SK-N-SH (cell line): ENCODE measurements around the gene EHD3. TPM values are rescaled to one million over a fixed set of nuclear protein-coding genes. Genes with fewer than 3 reads are reported as not detected.

Experiments used
- CTCF ChIA-PET: fragments of 300-600, 350-600 bp; formaldehyde crosslinking; extraction: SDS; loops from one replicate; lab custom pipeline; 2021; lab: Yijun Ruan, JAX
- POLR2A ChIA-PET: fragments of 350-600 bp; sonication (Branson Sonifier 250); formaldehyde crosslinking; extraction: SDS; loops from one replicate; lab custom pipeline; 2020; ENCODE audit warnings: antibody characterized with exemption, inconsistent platforms; lab: Yijun Ruan, JAX
- DNase-seq: peaks from one replicate; pipeline ENCODE4 v3.0.0; 2012
- H2AFZ ChIP-seq: fragments of 200-600 bp; sonication (generic); 2 replicates; pipeline ENCODE4 v1.8.1; 2016; ENCODE audit warnings: antibody characterized with exemption, mild to moderate bottlenecking, low read depth
- H3F3A ChIP-seq: fragments of 200-600 bp; sonication (generic); replicated peaks from 2 replicates; pipeline ENCODE3; 2016; ENCODE audit warnings: antibody characterized with exemption, mild to moderate bottlenecking; ENCODE audit not compliant: insufficient read depth
- H3K27ac ChIP-seq, 2 experiments: fragments of 200-500 bp in 1 of 2; fragments of 200-600 bp in 1 of 2; sonication (Bioruptor generic) in 1 of 2; sonication (generic), shearing (Covaris generic) in 1 of 2; 2 replicates each; pipeline versions ENCODE4 v1.5.1 to v1.6.1; 2014 to 2016; ENCODE audit warnings: low read depth in 2 of 2, inconsistent platforms in 1 of 2, low read length in 1 of 2, mild to moderate bottlenecking in 1 of 2, mixed read lengths in 1 of 2
- H3K27me3 ChIP-seq: fragments of 200-600 bp; sonication (generic), shearing (Covaris generic); 2 replicates; pipeline ENCODE4 v1.6.1; 2016; ENCODE audit warnings: mixed run types; ENCODE audit not compliant: insufficient read depth
- H3K36me3 ChIP-seq, 2 experiments: fragments of 200-500 bp in 1 of 2; fragments of 200-600 bp in 1 of 2; sonication (Bioruptor generic) in 1 of 2; sonication (generic) in 1 of 2; replicated peaks in 1 of 2; 2 replicates each; pipeline versions ENCODE3 to v1.5.1; 2014 to 2016; ENCODE audit warnings: low read length in 1 of 2, mild to moderate bottlenecking in 1 of 2; ENCODE audit not compliant: insufficient read depth in 2 of 2, control insufficient read depth in 1 of 2
- H3K4me1 ChIP-seq, 2 experiments: fragments of 200-500 bp in 1 of 2; fragments of 200-600 bp in 1 of 2; sonication (Bioruptor generic) in 1 of 2; sonication (generic), shearing (Covaris generic) in 1 of 2; 2 replicates each; pipeline versions ENCODE4 v1.5.1 to v1.6.1; 2014 to 2016; ENCODE audit warnings: low read depth in 1 of 2, low read length in 1 of 2, mixed run types in 1 of 2; ENCODE audit not compliant: insufficient read depth in 2 of 2, control insufficient read depth in 1 of 2
- H3K4me2 ChIP-seq: fragments of 200-600 bp; sonication (generic), shearing (Covaris generic); 2 replicates; pipeline ENCODE4 v1.6.1; 2017; ENCODE audit warnings: mixed run types
- H3K4me3 ChIP-seq, 2 experiments: fragments of 200-500 bp in 1 of 2; fragments of 200-600 bp in 1 of 2; sonication (Bioruptor generic) in 1 of 2; sonication (generic), shearing (Covaris generic) in 1 of 2; 2 replicates each; pipeline versions ENCODE4 v1.5.1 to v1.8.1; 2014 to 2016; ENCODE audit warnings: low read depth in 2 of 2, inconsistent platforms in 1 of 2, low read length in 1 of 2, mild to moderate bottlenecking in 1 of 2, mixed read lengths in 1 of 2, moderate library complexity in 1 of 2
- H3K79me2 ChIP-seq: fragments of 200-600 bp; sonication (generic); 2 replicates; pipeline ENCODE4 v1.8.1; 2017; ENCODE audit warnings: mild to moderate bottlenecking; ENCODE audit not compliant: insufficient read depth
- H3K9ac ChIP-seq: fragments of 200-600 bp; sonication (generic); 2 replicates; pipeline ENCODE4 v1.6.1; 2017; ENCODE audit warnings: mixed run types
- H3K9me2 ChIP-seq: fragments of 200-600 bp; sonication (generic); 2 replicates; pipeline ENCODE4 v1.6.1; 2017; ENCODE audit warnings: mixed run types
- H3K9me3 ChIP-seq: fragments of 200-600 bp; sonication (generic); 2 replicates; pipeline ENCODE4 v1.6.1; 2017; ENCODE audit warnings: mixed run types, mild to moderate bottlenecking, moderate library complexity
- H4K20me1 ChIP-seq: fragments of 200-600 bp; sonication (generic); 2 replicates; pipeline ENCODE4 v1.6.1; 2017; ENCODE audit warnings: mild to moderate bottlenecking, mixed run types; ENCODE audit not compliant: insufficient read depth
- CHD2 ChIP-seq: fragments of 150-350 bp; IDR thresholded peaks from 2 replicates; pipeline ENCODE4 v1.6.1; 2018; ENCODE audit warnings: low read length; ENCODE audit not compliant: partially characterized antibody
- EP300 ChIP-seq, 2 experiments: IDR thresholded peaks; 2 replicates each; pipeline versions ENCODE4 v1.4.0 to v1.6.1; 2012; ENCODE audit warnings: borderline replicate concordance in 1 of 2, low read depth in 1 of 2, low read length in 1 of 2
- EZH2phosphoT487 ChIP-seq: fragments of 200-600 bp; sonication (generic); IDR thresholded peaks from 2 replicates; pipeline ENCODE4 v1.6.1; 2017; ENCODE audit warnings: low read depth, mixed run types, mild to moderate bottlenecking, antibody characterized with exemption, moderate library complexity, borderline replicate concordance
- FOXM1 ChIP-seq: IDR thresholded peaks from 2 replicates; pipeline ENCODE4 v1.4.0; 2012; ENCODE audit warnings: low read depth, mild to moderate bottlenecking
- GABPA ChIP-seq: IDR thresholded peaks from 2 replicates; pipeline ENCODE4 v1.4.0; 2012; ENCODE audit warnings: low read depth, mild to moderate bottlenecking
- GATA2 ChIP-seq: sonication (generic); formaldehyde crosslinking; IDR thresholded peaks from 2 replicates; pipeline ENCODE4 v1.5.0; 2020; ENCODE audit warnings: mild to moderate bottlenecking, missing genetic modification reagents
- MEF2A ChIP-seq: IDR thresholded peaks from 2 replicates; pipeline ENCODE4 v1.4.0; 2012; ENCODE audit warnings: low read depth, borderline replicate concordance
- POLR2AphosphoS5 ChIP-seq: IDR thresholded peaks from 2 replicates; pipeline ENCODE4 v1.6.1; 2012; ENCODE audit warnings: low read depth, low read length
- RCOR1 ChIP-seq: fragments of 150-350 bp; IDR thresholded peaks from 2 replicates; pipeline ENCODE4 v1.6.1; 2017; ENCODE audit warnings: antibody characterized with exemption, low read length
- RFX5 ChIP-seq: IDR thresholded peaks from 2 replicates; pipeline ENCODE4 v1.6.1; 2012; ENCODE audit warnings: mild to moderate bottlenecking, improper control_type of control experiment, low read length
- RXRA ChIP-seq: IDR thresholded peaks from 2 replicates; pipeline ENCODE4 v1.4.0; 2012; ENCODE audit warnings: low read depth, mild to moderate bottlenecking, borderline replicate concordance
- TAF1 ChIP-seq: IDR thresholded peaks from 2 replicates; pipeline ENCODE4 v1.6.1; 2012; ENCODE audit warnings: low read depth, mild to moderate bottlenecking, low read length, moderate library complexity, borderline replicate concordance
- TCF12 ChIP-seq: IDR thresholded peaks from 2 replicates; pipeline ENCODE4 v1.4.0; 2012
- TEAD4 ChIP-seq: IDR thresholded peaks from 2 replicates; pipeline ENCODE4 v1.4.0; 2012; ENCODE audit warnings: mild to moderate bottlenecking, borderline replicate concordance; ENCODE audit not compliant: insufficient read depth
- YY1 ChIP-seq: IDR thresholded peaks from 2 replicates; pipeline ENCODE4 v1.4.0; 2012; ENCODE audit warnings: low read depth, mild to moderate bottlenecking
- WGBS: methylation state at CpG from one replicate; pipeline ENCODE4 v1.1.6; 2017; ENCODE audit warnings: low lambda C conversion rate; 5-methylcytosine and 5-hydroxymethylcytosine counted together
- polyA plus RNA-seq, 3 experiments: library from polyadenylated mRNA; depleted of rRNA; stranded (reverse); fragments of >200 nt; gene quantifications; 2 replicates each; pipeline ENCODE4 v1.2.3, GENCODE V29; 2012
- TF ChIP-seq, protein P1 (sequence below): fragments of 150-350 bp; IDR thresholded peaks from 2 replicates; pipeline ENCODE4 v1.6.1; 2016; ENCODE audit warnings: mild to moderate bottlenecking, low read depth, low read length
- TF ChIP-seq, protein P2 (sequence below): IDR thresholded peaks from 2 replicates; pipeline ENCODE4; 2012
- TF ChIP-seq, protein P3 (sequence below): IDR thresholded peaks from 2 replicates; pipeline ENCODE4 v1.4.0; 2012; ENCODE audit warnings: low read depth, borderline replicate concordance
- TF ChIP-seq, protein P4 (sequence below): IDR thresholded peaks from 2 replicates; pipeline ENCODE4 v1.4.0; 2012; ENCODE audit warnings: low read depth

EHD3 gene
- polyA plus RNA-seq, 1 of the 3 experiments (the other 2 are of a cell fraction) = 45.4 TPM

DNA sequence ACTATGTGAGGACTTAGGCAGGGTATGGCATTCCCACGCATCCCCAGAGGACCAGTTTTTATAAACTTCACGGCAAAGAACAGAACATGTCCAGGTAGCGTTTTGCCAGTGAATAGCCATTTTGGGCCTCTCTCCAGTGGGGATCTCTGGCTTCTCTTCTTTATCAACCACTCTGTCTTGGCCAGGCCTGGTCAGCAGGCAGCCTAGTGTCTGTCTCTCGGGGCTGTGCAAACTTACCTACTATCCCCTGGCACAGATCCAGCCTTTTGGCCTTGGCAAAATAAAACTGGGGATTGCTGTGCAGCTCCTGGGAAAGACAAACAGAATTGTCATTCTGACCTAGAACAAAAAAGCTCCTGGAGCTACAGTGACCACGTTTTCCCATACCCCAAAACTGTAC, 31.1 kb upstream of the EHD3 start:
- Histone ChIP-seq H2AFZ (no peak overlapping the region), H3K4me3 (no peak overlapping the region), H3K9me2 (no peaks in the 10 kb centered on the region), H3K4me2 (no peak overlapping the region), H3K4me1 (no peaks in the 10 kb centered on the region; a peak in 1 of 4 replicates), H3K36me3 (no peaks in the 10 kb centered on the region), H3F3A (no peaks in the 10 kb centered on the region), H3K9me3 (no peaks in the 10 kb centered on the region), H3K27ac (no peak overlapping the region), H3K79me2 (no peaks in the 10 kb centered on the region), H4K20me1 (no peaks in the 10 kb centered on the region), H3K9ac (no peak overlapping the region), H3K27me3 (0 out of 2 replicates have a peak, but pooled peaks cover 5% of the 10 kb centered on the region)
- CTCF ChIA-PET = interaction anchor here (1.7 to 2.2 kb wide), 3 partner anchors 9 to 32 kb away, joined by 5 to 8 read pairs (median 7); partner anchors contain the start of gene EHD3
- 48% methylated on average over 5 of the region's 5 CpGs for WGBS
- POLR2A ChIA-PET = no interaction called here
- DNase-seq = peak; percentile 23
- TF ChIP-seq TCF12 (no peak), CHD2 (no peak), RCOR1 (no peak), TEAD4 (no peak), YY1 (no peak), GABPA (no peak), EZH2phosphoT487 (no peak), RXRA (no peak), EP300 (IDR thresholded peaks at IDR 0.05; ENCODE audit: borderline replicate concordance in 1 of 2, low read depth in 1 of 2, low read length in 1 of 2) (no peak), RFX5 (no peak), TAF1 (no peak), MEF2A (no peak), FOXM1 (no peak), POLR2AphosphoS5 (no peak), GATA2 (CRISPR knock-in tag) (no peak)
- TF ChIP-seq, protein P1, sequence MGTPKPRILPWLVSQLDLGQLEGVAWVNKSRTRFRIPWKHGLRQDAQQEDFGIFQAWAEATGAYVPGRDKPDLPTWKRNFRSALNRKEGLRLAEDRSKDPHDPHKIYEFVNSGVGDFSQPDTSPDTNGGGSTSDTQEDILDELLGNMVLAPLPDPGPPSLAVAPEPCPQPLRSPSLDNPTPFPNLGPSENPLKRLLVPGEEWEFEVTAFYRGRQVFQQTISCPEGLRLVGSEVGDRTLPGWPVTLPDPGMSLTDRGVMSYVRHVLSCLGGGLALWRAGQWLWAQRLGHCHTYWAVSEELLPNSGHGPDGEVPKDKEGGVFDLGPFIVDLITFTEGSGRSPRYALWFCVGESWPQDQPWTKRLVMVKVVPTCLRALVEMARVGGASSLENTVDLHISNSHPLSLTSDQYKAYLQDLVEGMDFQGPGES = no peak
- TF ChIP-seq, protein P2, sequence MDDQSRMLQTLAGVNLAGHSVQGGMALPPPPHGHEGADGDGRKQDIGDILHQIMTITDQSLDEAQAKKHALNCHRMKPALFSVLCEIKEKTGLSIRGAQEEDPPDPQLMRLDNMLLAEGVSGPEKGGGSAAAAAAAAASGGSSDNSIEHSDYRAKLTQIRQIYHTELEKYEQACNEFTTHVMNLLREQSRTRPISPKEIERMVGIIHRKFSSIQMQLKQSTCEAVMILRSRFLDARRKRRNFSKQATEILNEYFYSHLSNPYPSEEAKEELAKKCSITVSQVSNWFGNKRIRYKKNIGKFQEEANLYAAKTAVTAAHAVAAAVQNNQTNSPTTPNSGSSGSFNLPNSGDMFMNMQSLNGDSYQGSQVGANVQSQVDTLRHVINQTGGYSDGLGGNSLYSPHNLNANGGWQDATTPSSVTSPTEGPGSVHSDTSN = no peak
- TF ChIP-seq, protein P3, sequence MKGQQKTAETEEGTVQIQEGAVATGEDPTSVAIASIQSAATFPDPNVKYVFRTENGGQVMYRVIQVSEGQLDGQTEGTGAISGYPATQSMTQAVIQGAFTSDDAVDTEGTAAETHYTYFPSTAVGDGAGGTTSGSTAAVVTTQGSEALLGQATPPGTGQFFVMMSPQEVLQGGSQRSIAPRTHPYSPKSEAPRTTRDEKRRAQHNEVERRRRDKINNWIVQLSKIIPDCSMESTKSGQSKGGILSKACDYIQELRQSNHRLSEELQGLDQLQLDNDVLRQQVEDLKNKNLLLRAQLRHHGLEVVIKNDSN = no peak
- TF ChIP-seq, protein P4, sequence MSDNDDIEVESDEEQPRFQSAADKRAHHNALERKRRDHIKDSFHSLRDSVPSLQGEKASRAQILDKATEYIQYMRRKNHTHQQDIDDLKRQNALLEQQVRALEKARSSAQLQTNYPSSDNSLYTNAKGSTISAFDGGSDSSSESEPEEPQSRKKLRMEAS = no peak
